GM21367 (cell line): ENCODE measurements around the gene ADAMTS2.

Source experiments
- ATAC-seq: cut with Tn5 transposase; IDR thresholded peaks from one replicate; pipeline ENCODE4 v1.9.1; 2021; ENCODE audit not compliant: unreplicated experiment

The ADAMTS2 gene

DNA sequence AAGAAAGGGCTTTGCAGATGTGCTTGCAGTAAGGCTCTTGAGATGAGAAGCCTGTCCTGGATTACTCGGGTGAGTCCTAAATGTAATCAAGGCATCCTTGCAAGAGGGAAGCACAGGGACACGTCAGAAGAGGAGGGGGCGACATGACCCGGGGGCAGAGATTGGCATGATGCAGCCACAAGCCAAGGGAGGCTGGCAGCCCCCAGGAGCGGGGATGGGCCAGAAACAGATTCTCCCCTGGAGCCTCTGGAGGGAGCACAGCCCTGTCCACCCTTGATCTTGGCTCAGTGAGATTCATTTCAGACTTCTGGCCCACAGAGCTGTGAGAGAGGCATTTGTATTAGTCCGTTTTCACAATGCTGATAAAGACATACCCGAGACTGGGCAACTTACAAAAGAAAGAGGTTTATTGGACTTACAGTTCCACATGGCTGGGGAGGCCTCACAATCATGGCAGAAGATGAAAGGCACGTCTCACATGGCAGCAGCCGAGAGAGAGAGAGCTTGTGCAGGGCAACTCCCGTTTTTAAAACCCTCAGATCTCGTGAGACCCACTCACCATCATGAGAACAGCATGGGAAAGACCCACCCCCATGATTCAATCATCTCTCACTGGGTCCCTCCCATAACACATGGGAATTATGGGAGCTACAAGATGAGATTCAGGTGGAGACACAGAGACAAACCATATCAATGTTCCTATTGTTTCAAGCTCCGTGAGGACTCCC, 76.1 kb downstream of the ADAMTS2 start:
- ATAC-seq: no peak

DNA sequence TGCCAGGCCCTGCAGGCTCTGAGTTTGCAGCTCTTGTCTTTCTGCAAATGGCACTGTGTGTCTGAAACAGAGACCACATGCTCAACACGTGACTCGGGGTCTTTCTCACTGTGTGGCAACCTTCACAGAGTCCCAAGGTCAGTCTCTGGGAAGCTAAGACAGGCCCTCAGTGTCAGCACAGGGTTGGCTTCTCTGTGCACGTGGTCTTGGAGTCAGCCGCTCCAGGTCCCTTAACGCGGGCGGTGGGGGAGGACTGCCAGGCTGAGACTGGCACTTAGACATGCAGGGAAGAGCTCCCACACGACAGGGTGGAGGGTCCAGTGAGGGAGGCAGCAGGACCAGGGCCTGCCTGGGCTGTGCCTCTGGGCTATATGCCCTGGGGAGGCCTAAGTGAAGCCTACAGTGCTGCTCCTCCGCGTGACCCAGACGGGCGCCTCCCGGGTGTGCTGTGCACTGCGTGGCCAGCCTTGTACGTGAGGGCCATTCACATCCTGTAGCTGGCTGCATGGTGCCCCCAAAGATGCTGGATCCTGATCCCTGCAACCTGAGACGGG, 76.8 kb downstream of the ADAMTS2 start:
- ATAC-seq: no peak

GRCh38 chr5:179267671-179268083, 77.6 kb downstream of the ADAMTS2 start:
- no peak for ATAC-seq

- ATAC-seq: no peak
These were observed 78.1 kb downstream of the ADAMTS2 start for GRCh38 chr5:179267071-179267670.

GRCh38 chr5:179266291-179267070, 78.8 kb downstream of the ADAMTS2 start:
- ATAC-seq: no peak

DNA sequence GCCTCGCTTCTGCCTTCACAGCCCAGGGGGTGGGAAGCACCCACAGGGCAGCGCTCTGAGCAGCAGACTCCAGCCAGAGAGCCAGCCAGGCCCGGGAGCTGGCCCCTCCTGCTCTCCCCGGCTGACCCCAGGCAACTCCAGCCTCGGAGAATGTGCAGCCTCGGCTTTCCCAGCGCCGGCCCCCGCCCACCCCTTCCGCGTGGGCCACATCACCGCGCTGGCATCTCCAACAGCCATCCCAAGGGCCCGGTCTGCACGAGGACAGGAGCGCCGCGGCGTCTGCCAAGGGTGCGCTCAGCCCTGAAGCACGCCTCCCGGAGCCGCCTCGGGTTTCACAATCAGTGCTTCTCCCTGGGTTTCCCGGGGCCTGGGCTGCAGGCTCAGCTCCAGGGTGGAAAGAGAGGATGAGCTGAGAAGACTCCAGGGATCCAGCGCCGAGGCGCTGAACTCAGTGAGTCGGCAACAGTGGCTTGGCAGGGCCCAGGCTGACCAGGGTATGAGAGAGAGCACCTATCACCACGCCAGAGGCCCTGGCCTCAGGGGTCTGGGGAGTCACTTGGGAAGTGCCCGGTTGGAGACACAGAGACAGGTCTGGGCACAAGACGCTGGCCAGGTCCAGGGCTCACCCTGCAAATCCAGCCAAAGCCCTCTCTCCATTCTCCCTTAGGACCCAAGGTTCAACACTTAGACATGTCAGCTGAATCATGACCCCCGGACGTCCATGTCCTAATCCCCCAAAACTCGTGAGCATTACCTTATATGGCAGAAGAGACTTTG, 79.6 kb downstream of the ADAMTS2 start:
- no peak for ATAC-seq

GRCh38 chr5:179264783-179265513, 80.3 kb downstream of the ADAMTS2 start:
- no peak for ATAC-seq

- no peak for ATAC-seq
These were observed 81.0 kb downstream of the ADAMTS2 start for GRCh38 chr5:179264053-179264782.

- ATAC-seq: no peak
These were observed 81.7 kb downstream of the ADAMTS2 start for GRCh38 chr5:179263391-179264052.

GRCh38 chr5:179262126-179262920, 82.9 kb downstream of the ADAMTS2 start:
- ATAC-seq: no peak

DNA sequence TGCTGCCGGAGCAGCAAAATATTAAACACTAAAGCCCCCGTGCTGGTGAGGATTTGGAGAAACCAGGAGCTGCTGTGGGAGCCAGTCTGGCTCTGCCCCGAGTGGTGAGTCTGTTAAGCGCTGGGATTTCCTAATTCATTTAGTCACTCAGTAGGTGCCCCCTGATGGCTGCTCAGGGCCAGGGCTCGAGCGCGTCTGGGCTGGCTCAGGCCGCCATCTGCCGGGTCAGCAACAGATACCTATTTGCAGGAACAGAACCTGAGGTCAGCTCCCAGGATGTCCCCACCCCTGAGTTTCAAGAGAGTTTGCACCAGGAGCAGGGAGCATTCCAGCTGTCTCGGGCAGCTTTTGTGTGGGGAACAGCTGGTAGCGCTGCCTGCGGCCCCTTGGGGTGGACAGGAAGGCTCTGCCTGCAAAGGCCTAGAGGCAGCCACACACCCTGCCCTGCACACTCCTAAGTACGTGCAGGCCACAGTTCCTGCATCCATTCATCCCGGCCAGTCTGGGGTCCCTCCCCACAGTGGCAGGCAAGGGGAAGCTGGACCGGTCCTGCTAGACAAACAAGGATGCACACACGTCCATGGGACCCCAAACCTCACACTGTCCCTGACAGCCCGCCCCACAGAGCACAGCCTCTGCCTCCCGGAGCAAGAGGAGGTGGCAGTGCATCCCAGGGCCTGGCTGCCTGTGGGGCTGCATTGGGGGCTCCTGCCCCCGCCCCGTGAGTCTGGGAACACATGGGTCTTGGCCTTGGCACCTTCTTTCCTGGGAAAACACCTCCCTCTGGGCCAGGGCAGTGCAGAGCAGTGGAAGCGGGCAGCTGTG, 83.7 kb downstream of the ADAMTS2 start:
- ATAC-seq: no peak

DNA sequence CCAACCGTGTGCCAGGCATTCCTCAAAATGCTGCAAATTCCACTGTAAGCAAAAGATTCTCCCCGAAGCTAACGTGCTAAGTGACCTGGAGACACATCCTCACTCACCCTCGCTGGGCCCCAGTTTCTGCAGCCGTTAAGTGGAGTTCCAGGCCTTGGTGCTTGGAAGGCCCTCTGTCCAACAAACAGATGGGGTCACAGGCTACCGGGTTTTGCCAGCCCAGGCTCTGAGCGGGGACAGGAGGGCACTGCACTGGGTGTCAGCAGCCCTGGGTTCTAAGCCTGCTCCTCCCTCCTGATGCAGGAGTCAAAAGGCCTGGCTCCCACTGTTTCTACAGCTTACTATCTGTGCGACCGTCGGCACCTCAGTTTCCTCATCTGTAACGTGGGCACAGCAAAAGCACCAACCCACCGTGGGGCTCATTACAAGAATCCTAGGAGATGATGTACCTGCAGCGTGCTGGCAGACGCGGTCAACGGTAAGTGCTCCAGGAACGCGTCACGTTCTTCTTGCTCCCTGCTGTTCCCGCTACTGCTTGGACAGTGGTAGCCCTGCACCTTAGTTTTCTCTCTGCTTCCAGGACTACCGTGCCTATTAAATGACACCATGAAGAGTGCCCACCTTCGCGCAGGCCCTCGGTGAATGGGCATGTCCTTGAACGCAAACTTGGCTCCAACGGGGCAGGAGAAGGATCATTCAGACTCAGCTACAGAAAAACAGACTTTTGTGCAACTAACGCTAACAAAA, 84.8 kb downstream of the ADAMTS2 start:
- no peak for ATAC-seq

DNA sequence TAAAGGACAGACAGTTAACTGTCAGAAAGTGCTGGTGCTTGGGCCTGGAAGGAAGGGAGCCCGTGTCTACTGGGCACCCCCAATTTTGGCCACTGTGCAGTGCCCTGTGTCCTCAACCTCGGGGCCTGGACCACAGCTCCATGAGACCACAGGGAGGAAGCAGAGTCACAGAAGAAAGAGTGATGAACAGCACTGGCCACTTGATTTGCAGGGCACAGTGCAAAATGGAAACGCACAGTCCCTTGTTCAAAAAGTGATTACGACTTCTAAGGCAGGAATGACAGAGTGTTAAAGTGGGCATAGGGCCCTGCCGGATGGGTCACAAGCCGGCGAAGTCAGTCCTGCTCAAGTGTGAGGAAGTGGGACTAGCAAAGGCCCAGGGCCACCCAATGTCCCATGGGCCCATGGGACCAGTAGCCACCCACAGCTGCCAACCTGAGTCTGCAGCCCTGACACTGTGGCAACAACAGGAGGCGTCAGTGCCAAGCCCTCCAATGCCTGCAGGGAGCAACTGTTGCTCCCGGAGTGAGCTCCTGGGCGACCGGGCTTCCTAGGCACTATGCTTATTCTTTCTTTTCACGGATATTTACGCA, 85.4 kb downstream of the ADAMTS2 start:
- ATAC-seq: no peak

DNA sequence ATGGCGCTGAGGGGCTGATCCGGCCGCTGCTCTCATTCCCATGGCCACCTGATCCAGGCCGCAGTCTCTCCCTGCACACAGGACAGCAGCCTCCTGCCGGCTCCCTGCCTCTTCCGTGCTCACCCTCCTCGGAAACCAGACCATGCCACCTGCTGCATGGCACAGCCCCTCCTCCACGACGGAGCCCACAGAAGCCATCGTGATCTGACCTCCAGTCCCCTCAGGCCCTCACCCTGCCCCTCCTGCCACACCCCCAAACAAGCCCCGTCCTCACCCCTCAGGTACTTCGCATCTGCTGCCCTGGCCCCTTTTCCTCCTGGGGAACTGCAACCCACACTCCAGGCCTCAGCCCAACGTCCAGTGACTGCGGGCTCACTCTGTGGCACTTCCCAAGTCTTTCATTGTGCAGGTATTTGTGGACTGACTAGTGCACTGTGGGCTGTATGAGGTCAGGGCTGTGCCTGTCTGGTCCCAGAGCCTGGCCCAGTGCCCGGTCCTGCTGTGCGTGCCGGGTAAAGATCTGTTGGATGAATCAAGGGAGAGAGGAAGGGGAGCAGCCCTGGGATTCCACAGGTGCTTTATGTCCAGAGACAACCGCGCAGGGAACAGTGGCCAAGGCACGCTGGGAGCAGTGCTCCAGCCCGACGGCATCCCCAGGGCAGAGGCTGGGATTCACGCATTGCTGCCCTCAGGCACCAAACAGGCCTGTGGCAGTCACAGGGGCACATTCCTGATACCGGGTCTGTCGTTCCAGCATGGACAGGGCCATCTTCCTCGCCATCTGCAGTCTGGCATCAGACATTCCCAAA, 86.1 kb downstream of the ADAMTS2 start:
- ATAC-seq: no peak
